ENCODE results near the gene CYP1A2.

DNA sequence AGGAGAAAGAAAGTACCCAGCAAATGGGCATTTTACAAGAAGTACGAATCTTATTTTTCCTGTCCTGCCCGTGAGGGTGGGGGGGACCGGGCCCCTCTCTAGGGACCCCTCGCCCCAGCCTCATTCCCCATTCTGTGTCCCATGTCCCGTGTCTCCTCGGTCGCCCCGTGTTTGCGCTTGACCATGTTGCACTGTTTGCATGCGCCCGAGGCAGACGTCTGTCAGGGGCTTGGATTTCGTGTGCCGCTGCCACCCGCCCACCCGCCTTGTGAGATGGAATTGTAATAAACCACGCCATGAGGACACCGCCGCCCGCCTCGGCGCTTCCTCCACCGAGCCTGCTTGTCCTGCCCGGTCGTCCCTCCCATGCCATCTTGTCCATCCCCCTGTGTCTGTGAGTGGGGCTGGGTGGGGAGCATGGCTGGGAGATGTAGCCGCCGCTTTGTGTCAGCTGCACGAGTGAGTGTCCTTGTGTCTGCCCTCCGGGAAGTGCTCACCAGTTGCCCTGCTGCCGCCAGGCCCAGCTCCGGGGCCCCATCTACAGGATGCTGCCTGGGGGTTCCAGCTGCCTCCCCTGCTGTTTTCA, 54.3 kb downstream of the CYP1A2 start:
- TF ChIP-seq POLR2A (IDR thresholded peaks at IDR 0.05) (no peak), CTCF (IDR thresholded peaks at IDR 0.05) (no peak), EP300 (IDR thresholded peaks at IDR 0.05) (no peak)

All from ovary (tissue), 3 donors.